Smooth muscle cell (in vitro differentiated cells): ENCODE measurements around the gene DENND5A. TPM values are rescaled to one million over a fixed set of nuclear protein-coding genes. Genes with fewer than 3 reads are reported as not detected.

ENCODE experiments used
- DNase-seq: peaks from one replicate; lab custom pipeline; 2025; ENCODE audit not compliant: unreplicated experiment; lab: John Stamatoyannopoulos, UW
- H2AFZ ChIP-seq: fragments of 200-600 bp; sonication (generic); 2 replicates; pipeline ENCODE4 v1.6.0; 2016; ENCODE audit warnings: antibody characterized with exemption, low read depth, mild to moderate bottlenecking
- H3F3A ChIP-seq: fragments of 200-600 bp; sonication (generic); 2 replicates; pipeline ENCODE4 v1.6.0; 2017; ENCODE audit warnings: antibody characterized with exemption, low read depth
- H3K27ac ChIP-seq: fragments of 200-600 bp; sonication (generic); 2 replicates; pipeline ENCODE4 v1.5.1; 2016; ENCODE audit warnings: low read depth, mild to moderate bottlenecking
- H3K27me3 ChIP-seq: fragments of 200-600 bp; sonication (generic); 2 replicates; pipeline ENCODE4 v1.6.1; 2016; ENCODE audit warnings: low read depth, mild to moderate bottlenecking
- H3K36me3 ChIP-seq: fragments of 200-600 bp; sonication (generic); 2 replicates; pipeline ENCODE4 v1.5.1; 2016; ENCODE audit warnings: low read depth
- H3K4me1 ChIP-seq: fragments of 200-600 bp; sonication (generic); 2 replicates; pipeline ENCODE4 v1.5.1; 2016; ENCODE audit warnings: low read depth
- H3K4me2 ChIP-seq: fragments of 200-600 bp; sonication (generic); 2 replicates; pipeline ENCODE4 v1.6.0; 2016; ENCODE audit warnings: mild to moderate bottlenecking
- H3K4me3 ChIP-seq: fragments of 200-600 bp; sonication (generic); 2 replicates; pipeline ENCODE4 v1.5.1; 2016; ENCODE audit warnings: mild to moderate bottlenecking
- H3K79me2 ChIP-seq: fragments of 200-600 bp; sonication (generic); 2 replicates; pipeline ENCODE4 v1.6.0; 2016; ENCODE audit warnings: low read depth, mild to moderate bottlenecking
- H3K9ac ChIP-seq: fragments of 200-600 bp; sonication (generic); 2 replicates; pipeline ENCODE4 v1.6.0; 2016; ENCODE audit warnings: low read depth
- H3K9me3 ChIP-seq: fragments of 200-600 bp; sonication (generic); replicated peaks from 2 replicates; pipeline ENCODE4 v1.5.1; 2016; ENCODE audit warnings: low read depth
- H4K20me1 ChIP-seq: fragments of 200-600 bp; sonication (generic); 2 replicates; pipeline ENCODE4 v1.6.0; 2016; ENCODE audit warnings: low read depth
- WGBS: methylation state at CpG from one replicate; pipeline ENCODE4 v1.1.7; 2016; ENCODE audit warnings: low lambda C conversion rate; 5-methylcytosine and 5-hydroxymethylcytosine counted together
- polyA plus RNA-seq: library from polyadenylated mRNA; unstranded; fragments of >200 nt; fragmentation: Nextera tagmentation; extraction: Ambion mirVana; gene quantifications from 2 replicates; pipeline ENCODE4 v1.2.1, GENCODE V29; 2016
- total RNA-seq: library from RNA; depleted of rRNA; stranded (reverse); fragments of >200 nt; gene quantifications from 2 replicates; pipeline ENCODE4 v1.2.3, GENCODE V29; 2014
- TF ChIP-seq, protein P1 (sequence below): fragments of 200-600 bp; sonication (generic); IDR thresholded peaks from 2 replicates; pipeline ENCODE4 v1.5.1; 2017; ENCODE audit warnings: borderline replicate concordance, mild to moderate bottlenecking, antibody characterized with exemption; ENCODE audit not compliant: insufficient read depth, poor library complexity, severe bottlenecking

DENND5A gene
- total and polyA plus RNA-seq, 2 experiments from 2014 or later = 42.0 to 66.1 TPM

DNA sequence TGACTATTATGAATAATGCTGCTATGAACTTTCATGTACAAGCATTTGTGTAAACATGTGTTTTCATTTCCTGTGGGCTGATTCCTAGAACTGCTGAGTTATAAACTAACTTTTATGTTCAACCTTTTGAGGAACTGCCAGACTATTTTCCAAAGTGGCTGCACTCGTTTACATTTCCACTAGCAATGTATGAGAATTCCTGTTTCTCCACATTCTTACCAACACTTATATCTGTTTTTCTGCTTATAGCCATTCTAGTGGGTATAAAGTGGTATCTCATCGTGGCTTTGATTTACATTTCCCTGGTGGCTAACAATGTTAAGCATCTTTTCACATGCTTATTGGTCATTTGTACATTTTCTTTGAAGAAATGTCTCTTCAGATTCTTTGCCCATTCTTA is 138.5 kb downstream of the DENND5A start:
- no peak overlapping the region for H3K27ac ChIP-seq
- no peak overlapping the region for H3K4me2 ChIP-seq
- DNase-seq = no peak
- H3K27me3 ChIP-seq = no peaks in the 10 kb centered on the region
- H3K4me1 ChIP-seq = no peaks in the 10 kb centered on the region
- no peaks in the 10 kb centered on the region for H3K36me3 ChIP-seq
- no peaks in the 10 kb centered on the region for H4K20me1 ChIP-seq
- H3K4me3 ChIP-seq = no peak overlapping the region
- H3F3A ChIP-seq = no peaks in the 10 kb centered on the region
- H3K9ac ChIP-seq = no peak overlapping the region
- no peaks in the 10 kb centered on the region for H3K9me3 ChIP-seq
- no peak overlapping the region for H2AFZ ChIP-seq
- TF ChIP-seq, protein P1, sequence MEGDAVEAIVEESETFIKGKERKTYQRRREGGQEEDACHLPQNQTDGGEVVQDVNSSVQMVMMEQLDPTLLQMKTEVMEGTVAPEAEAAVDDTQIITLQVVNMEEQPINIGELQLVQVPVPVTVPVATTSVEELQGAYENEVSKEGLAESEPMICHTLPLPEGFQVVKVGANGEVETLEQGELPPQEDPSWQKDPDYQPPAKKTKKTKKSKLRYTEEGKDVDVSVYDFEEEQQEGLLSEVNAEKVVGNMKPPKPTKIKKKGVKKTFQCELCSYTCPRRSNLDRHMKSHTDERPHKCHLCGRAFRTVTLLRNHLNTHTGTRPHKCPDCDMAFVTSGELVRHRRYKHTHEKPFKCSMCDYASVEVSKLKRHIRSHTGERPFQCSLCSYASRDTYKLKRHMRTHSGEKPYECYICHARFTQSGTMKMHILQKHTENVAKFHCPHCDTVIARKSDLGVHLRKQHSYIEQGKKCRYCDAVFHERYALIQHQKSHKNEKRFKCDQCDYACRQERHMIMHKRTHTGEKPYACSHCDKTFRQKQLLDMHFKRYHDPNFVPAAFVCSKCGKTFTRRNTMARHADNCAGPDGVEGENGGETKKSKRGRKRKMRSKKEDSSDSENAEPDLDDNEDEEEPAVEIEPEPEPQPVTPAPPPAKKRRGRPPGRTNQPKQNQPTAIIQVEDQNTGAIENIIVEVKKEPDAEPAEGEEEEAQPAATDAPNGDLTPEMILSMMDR = no peak
- WGBS = 68% methylated on average over 2 of the region's 2 CpGs
- no peaks in the 10 kb centered on the region for H3K79me2 ChIP-seq

DNA sequence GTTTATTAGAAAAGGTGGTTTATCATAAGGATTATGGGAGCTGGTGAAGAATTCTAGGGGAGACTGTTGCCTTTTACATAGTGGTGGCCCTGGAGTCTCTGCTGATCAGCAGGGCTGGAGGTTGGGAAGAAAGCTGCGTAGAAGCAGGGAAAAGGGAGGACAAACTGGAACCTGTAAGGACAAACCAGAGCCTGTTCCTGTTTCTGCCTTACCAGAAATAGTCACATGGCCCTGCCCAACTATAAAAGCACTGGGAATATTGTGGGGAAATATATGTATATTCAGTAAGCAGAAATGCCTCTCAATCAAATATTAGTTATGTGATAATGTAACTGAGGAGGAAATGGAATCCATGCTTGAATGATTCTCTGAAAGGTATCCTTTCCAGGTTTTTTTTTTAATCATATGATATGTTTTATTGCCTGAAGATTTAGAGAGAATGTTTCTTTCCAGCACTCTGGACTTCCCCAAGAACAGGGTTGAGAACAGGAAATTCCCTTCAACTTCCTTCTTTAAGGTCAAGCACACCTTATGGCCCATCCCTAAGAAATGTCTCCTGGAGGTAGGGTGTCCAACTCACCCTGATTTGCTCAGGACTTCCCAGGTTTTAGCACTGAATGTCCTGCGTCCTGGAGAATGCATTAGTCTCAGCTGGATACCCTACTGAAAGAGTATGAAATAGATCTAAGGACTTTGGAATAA is 139.8 kb downstream of the DENND5A start:
- no peak overlapping the region for H3K4me3 ChIP-seq
- TF ChIP-seq, protein P1 = no peak
- 92% methylated on average over 2 of the region's 2 CpGs for WGBS
- no peak overlapping the region for H2AFZ ChIP-seq
- no peaks in the 10 kb centered on the region for H3K9me3 ChIP-seq
- no peak for DNase-seq
- H3K27me3 ChIP-seq = no peaks in the 10 kb centered on the region
- H4K20me1 ChIP-seq = no peaks in the 10 kb centered on the region
- H3F3A ChIP-seq = no peaks in the 10 kb centered on the region
- H3K9ac ChIP-seq = no peak overlapping the region
- no peaks in the 10 kb centered on the region for H3K36me3 ChIP-seq
- H3K79me2 ChIP-seq = no peaks in the 10 kb centered on the region
- no peak overlapping the region for H3K27ac ChIP-seq
- no peak overlapping the region for H3K4me2 ChIP-seq
- H3K4me1 ChIP-seq = no peaks in the 10 kb centered on the region

DNA sequence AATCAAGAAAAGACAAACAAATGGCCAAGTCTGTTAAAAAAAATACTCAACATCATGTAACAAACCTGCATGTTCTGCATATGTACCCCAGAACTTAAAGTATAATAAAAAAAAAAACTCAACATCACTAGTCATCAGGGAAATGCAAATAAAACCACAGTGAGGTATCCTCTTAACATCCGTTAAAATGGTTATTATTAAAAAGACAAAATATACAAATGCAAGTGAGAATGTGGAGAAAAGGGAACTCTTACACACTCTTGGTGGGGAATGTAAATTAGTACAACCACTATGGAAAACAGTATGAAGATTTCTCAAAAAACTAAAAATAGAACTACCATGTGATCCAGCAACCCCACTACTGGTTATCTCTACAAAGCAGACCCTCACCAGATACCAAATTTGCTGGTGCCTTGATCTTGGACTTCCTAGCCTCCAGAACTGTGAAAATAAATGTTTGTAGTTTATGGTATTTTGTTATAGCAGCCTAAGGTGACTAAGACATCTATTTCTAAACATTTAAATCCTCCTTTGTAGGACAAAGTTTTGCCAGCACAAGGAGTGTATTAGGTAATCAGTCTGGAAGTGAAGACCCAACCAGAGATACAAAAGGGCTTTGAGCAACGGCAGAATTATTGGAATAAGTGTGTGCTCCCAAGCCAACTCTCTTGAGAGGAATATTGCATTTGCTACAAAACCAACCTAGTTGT is 141.4 kb downstream of the DENND5A start:
- Histone ChIP-seq H3K27me3 (no peaks in the 10 kb centered on the region), H3F3A (no peaks in the 10 kb centered on the region), H3K4me3 (no peak overlapping the region), H3K9ac (no peak overlapping the region), H3K9me3 (no peaks in the 10 kb centered on the region), H2AFZ (no peak overlapping the region), H3K4me1 (no peaks in the 10 kb centered on the region), H3K4me2 (no peak overlapping the region), H3K36me3 (no peaks in the 10 kb centered on the region), H3K79me2 (no peaks in the 10 kb centered on the region), H4K20me1 (no peaks in the 10 kb centered on the region), H3K27ac (no peak overlapping the region)
- no peak for DNase-seq
- 98% methylated on average over 2 of the region's 2 CpGs for WGBS
- TF ChIP-seq, protein P1 = no peak
